GM12878 (cell line): ENCODE measurements around the gene MYO9B. TPM values are rescaled to one million over a fixed set of nuclear protein-coding genes. Genes with fewer than 3 reads are reported as not detected.

Experiments used
- ATAC-seq: fragments of 200-7000 bp; cut with Tn5 transposase; 3 replicates; pipeline ENCODE4 v1.9.1; 2020; ENCODE audit warnings: mild to moderate bottlenecking, moderate library complexity
- BruUV-seq: library from RNA; stranded (reverse); fragments of 400-500 nt; replicated peaks from 2 replicates; lab custom pipeline; 2021; lab: Mats Ljungman, UMichigan
- CTCF ChIA-PET: fragments of 300-600 bp; sonication (Branson Sonifier 250); formaldehyde crosslinking; extraction: SDS; loops from one replicate; lab custom pipeline; 2021; ENCODE audit warnings: inconsistent platforms; lab: Yijun Ruan, JAX
- POLR2A ChIA-PET: fragments of 350-600 bp; formaldehyde crosslinking; extraction: SDS; loops from one replicate; lab custom pipeline; 2021; ENCODE audit warnings: inconsistent platforms; lab: Charles Lee
- RAD21 ChIA-PET: fragments of 300-600 bp; sonication (Branson Sonifier 250); formaldehyde crosslinking; loops from one replicate; lab custom pipeline; 2023; ENCODE audit warnings: antibody characterized with exemption; ENCODE audit not compliant: unreplicated experiment; lab: Charles Lee
- SMC1A ChIA-PET: fragments of 300-600 bp; sonication (Branson Sonifier 250); formaldehyde crosslinking; loops from one replicate; lab custom pipeline; 2023; ENCODE audit not compliant: unreplicated experiment, uncharacterized antibody; lab: Charles Lee
- DNase-seq: peaks from one replicate; pipeline ENCODE4 v3.0.0-alpha.2; 2011; ENCODE audit warnings: low read depth, low spot score
- FAIRE-seq: peaks from 3 replicates; lab custom pipeline; 2011; peaks lifted over from hg19 to GRCh38; lab: Jason Lieb, UNC
- H2AFZ ChIP-seq: 2 replicates; pipeline ENCODE4 v1.6.0; 2011; ENCODE audit warnings: low read depth, low read length, control low read depth; ENCODE audit not compliant: control insufficient read depth
- H3K27ac ChIP-seq: 2 replicates; pipeline ENCODE4 v1.5.1; 2011; ENCODE audit warnings: control low read depth; ENCODE audit not compliant: control insufficient read depth, insufficient read depth
- H3K27me3 ChIP-seq, 2 experiments: replicated peaks in 1 of 2; 2 replicates each; pipeline versions ENCODE4 v1.6.0 to v1.6.1; 2011; ENCODE audit warnings: low read length in 1 of 2; ENCODE audit not compliant: control insufficient read depth in 2 of 2, insufficient read depth in 2 of 2
- H3K36me3 ChIP-seq, 2 experiments: 2 replicates each; pipeline ENCODE4 v1.5.1; 2011; ENCODE audit warnings: low read length in 1 of 2; ENCODE audit not compliant: control insufficient read depth in 2 of 2, insufficient read depth in 2 of 2
- H3K4me1 ChIP-seq: 2 replicates; pipeline ENCODE4 v1.6.1; 2011; ENCODE audit warnings: mild to moderate bottlenecking, low read length, moderate library complexity, mixed read lengths; ENCODE audit not compliant: control insufficient read depth, insufficient read depth
- H3K4me2 ChIP-seq: 2 replicates; pipeline ENCODE4 v1.6.0; 2011; ENCODE audit warnings: control low read depth; ENCODE audit not compliant: control insufficient read depth, insufficient read depth
- H3K4me3 ChIP-seq: fragments of 200-600 bp; sonication (generic); 2 replicates; pipeline ENCODE4 v1.5.1; 2016
- H3K79me2 ChIP-seq: 2 replicates; pipeline ENCODE4 v1.6.0; 2011; ENCODE audit warnings: low read length; ENCODE audit not compliant: control insufficient read depth, insufficient read depth
- H3K9ac ChIP-seq: 2 replicates; pipeline ENCODE4 v1.8.0; 2011; ENCODE audit warnings: low read length, control low read depth, mixed read lengths; ENCODE audit not compliant: control insufficient read depth, insufficient read depth
- H3K9me3 ChIP-seq: replicated peaks from 3 replicates; pipeline ENCODE4 v1.5.1; 2011; ENCODE audit warnings: mild to moderate bottlenecking, low read length; ENCODE audit not compliant: control insufficient read depth, insufficient read depth
- H4K20me1 ChIP-seq: 2 replicates; pipeline ENCODE4 v1.6.0; 2011; ENCODE audit not compliant: control insufficient read depth, insufficient read depth
- EGR1 ChIP-seq, 2 experiments: IDR thresholded peaks; 1 replicate in 1 of 2; 2 replicates in 1 of 2; pipeline ENCODE4 v1.6.1; 2011 to 2012; ENCODE audit warnings: low read depth in 2 of 2, low read length in 2 of 2, borderline replicate concordance in 1 of 2, mild to moderate bottlenecking in 1 of 2, moderate library complexity in 1 of 2
- ELK1 ChIP-seq: IDR thresholded peaks from 2 replicates; pipeline ENCODE4 v1.6.1; 2012; ENCODE audit warnings: low read depth, low read length, improper control_type of control experiment
- KAT2A ChIP-seq: conservative IDR thresholded peaks from 2 replicates; pipeline ENCODE4 v1.6.1; 2011; ENCODE audit warnings: low read depth, low read length; ENCODE audit not compliant: control insufficient read depth
- MEF2B ChIP-seq: fragments of 450-650 bp; IDR thresholded peaks from 2 replicates; pipeline ENCODE4 v1.6.1; 2018; ENCODE audit warnings: mild to moderate bottlenecking, moderate library complexity; ENCODE audit not compliant: partially characterized antibody, poor library complexity, severe bottlenecking
- RUNX3 ChIP-seq: IDR thresholded peaks from 2 replicates; pipeline ENCODE4 v1.6.1; 2012; ENCODE audit warnings: low read length, inconsistent platforms
- SKIL ChIP-seq: fragments of 450-650 bp; IDR thresholded peaks from 2 replicates; pipeline ENCODE4 v1.6.1; 2017; ENCODE audit warnings: mild to moderate bottlenecking, low read depth, inconsistent platforms; ENCODE audit not compliant: poor library complexity, severe bottlenecking
- TAF1 ChIP-seq: IDR thresholded peaks from 2 replicates; pipeline ENCODE4 v1.6.1; 2011; ENCODE audit warnings: mild to moderate bottlenecking, low read depth, low read length, borderline replicate concordance
- USF2 ChIP-seq: IDR thresholded peaks from 2 replicates; pipeline ENCODE4 v1.6.1; 2011; ENCODE audit warnings: low read depth, low read length, improper control_type of control experiment, borderline replicate concordance
- ZNF24 ChIP-seq: fragments of 450-650 bp; IDR thresholded peaks from 2 replicates; pipeline ENCODE4 v1.6.1; 2017; ENCODE audit warnings: antibody characterized with exemption, mild to moderate bottlenecking
- WGBS: methylation state at CpG from one replicate; pipeline ENCODE4 v1.1.6; 2016; ENCODE audit warnings: low lambda C conversion rate; ENCODE audit not compliant: insufficient replicate concordance, insufficient coverage; ENCODE audit errors: missing lambda C conversion rate; 5-methylcytosine and 5-hydroxymethylcytosine counted together
- in situ Hi-C: fragments of 300-500 bp; cut with MboI; formaldehyde crosslinking; loops from 9 replicates; pipeline ENCODE4 v1.14.3; 2018; ENCODE audit warnings: mixed read lengths
- intact Hi-C: fragments of 100-400 bp; cut with micrococcal nuclease; formaldehyde crosslinking; loops from one replicate; pipeline ENCODE4 v1.14.2; 2022; ENCODE audit not compliant: unreplicated experiment
- polyA plus RNA-seq, 11 experiments: library from polyadenylated mRNA; depleted of rRNA in 4 of 11; unstranded in 6 of 11; stranded (reverse) in 5 of 11; fragments of >200 nt; fragmentation: Nextera tagmentation in 4 of 11; fragmentation: Illumina TruSeq in 1 of 11; extraction: Ambion mirVana in 4 of 11; extraction: Trizol in 1 of 11; gene quantifications; 1 replicate in 1 of 11; 2 replicates in 10 of 11; pipeline versions ENCODE4 v1.2.1 to v1.2.3, GENCODE V29; 2011 to 2016; ENCODE audit warnings: inconsistent platforms in 2 of 11, missing spikeins in 2 of 11, low read depth in 1 of 11
- total RNA-seq, 4 experiments: library from RNA; depleted of rRNA in 3 of 4; stranded (reverse); fragments of >200 nt in 3 of 4; fragmentation: Illumina TruSeq in 1 of 4; extraction: Trizol in 1 of 4; gene quantifications; 2 replicates each; pipeline versions ENCODE4 v1.2.1 to v1.2.3, GENCODE V29; 2013 to 2021

The MYO9B gene
- total and polyA plus RNA-seq, 10 of the 15 experiments (the other 5 are each of a cell fraction or from before 2014, with no cell fraction given) = 5.4 to 165 (median 45.8) TPM

- TF ChIP-seq SKIL = peak; percentile 86
- no peak for TF ChIP-seq ELK1
- TF ChIP-seq EGR1 (IDR thresholded peaks at IDR 0.05; ENCODE audit: borderline replicate concordance in 1 of 2, low read depth in 2 of 2, low read length in 2 of 2) = no peak
- 0 out of 2 replicates have a peak, but pooled peaks have one; percentile 4 for TF ChIP-seq ZNF24
These were observed 59.6 kb downstream of the MYO9B start (continued) for GRCh38 chr19:17135001-17135853.

GRCh38 chr19:17136021-17136420 is 60.4 kb downstream of the MYO9B start:
- peaks cover 39% of the 10 kb centered on the region for H3K4me1 ChIP-seq
- ChIA-PET SMC1A (interaction anchor here (1.8 kb wide), 1 partner anchor 11 kb away, joined by 9 read pairs; no protein-coding TSS in a partner anchor), RAD21 (interaction anchor here (1.0 kb wide), 2 partner anchors 10 to 14 kb away, joined by 3 to 8 read pairs; no protein-coding TSS in a partner anchor), CTCF (interaction anchor here (0.7 to 1.2 kb wide), 3 partner anchors 10 to 59 kb away, joined by 3 read pairs; no protein-coding TSS in a partner anchor), POLR2A (interaction anchor here (0.8 to 1.2 kb wide), 5 partner anchors 10 to 106 kb away, joined by 3 to 5 read pairs (median 3); no protein-coding TSS in a partner anchor)
- 28% methylated on average over 9 of the region's 9 CpGs for WGBS
- no peak overlapping the region for H3K4me2 ChIP-seq
- no peaks in the 10 kb centered on the region; the same call in 1 of the 3 replicates for H3K9me3 ChIP-seq
- intact Hi-C loops = no loop called here
- peak; percentile 5; the same call in 1 of the 3 replicates for ATAC-seq
- peak overlapping the region; percentile 84 for H3K27ac ChIP-seq
- H3K79me2 ChIP-seq = peaks cover 45% of the 10 kb centered on the region
- H3K4me3 ChIP-seq = 0 out of 2 replicates have a peak overlapping the region, but pooled peaks have one; percentile 21
- no peaks in the 10 kb centered on the region for H4K20me1 ChIP-seq
- H3K36me3 ChIP-seq = peaks cover 2 to 16% of the 10 kb centered on the region in 2 experiments
- in situ Hi-C loops = no loop called here
- H2AFZ ChIP-seq = no peak overlapping the region
- no peak for TF ChIP-seq USF2
- no peak for TF ChIP-seq RUNX3
- no peak for TF ChIP-seq MEF2B
- no peak for TF ChIP-seq KAT2A
- no peak for TF ChIP-seq TAF1
- no peak for DNase-seq
- H3K27me3 ChIP-seq = no peaks in the 10 kb centered on the region
- BruUV-seq = no TSS peak
- H3K9ac ChIP-seq = peak overlapping the region; percentile 61
- FAIRE-seq = no peak
